Lung microvascular endothelial cell (primary cell): Measurements from ENCODE around the gene EXPH5. TPM values are rescaled to one million over a fixed set of nuclear protein-coding genes. Genes with fewer than 3 reads are reported as not detected.
A peak's percentile ranks its signal among the peaks of the same experiment; 100 is the strongest.

Experiments
- DNase-seq, 2 donors: peaks; one replicate each; pipeline versions ENCODE4 v3.0.0 to v3.0.0-alpha.2; 2010; ENCODE audit warnings: low read depth in 2 of 2
- total RNA-seq: library from RNA; depleted of rRNA; stranded (reverse); fragments of >200 nt; gene quantifications from 2 replicates; pipeline ENCODE4 v1.2.1, GENCODE V29; 2014

The EXPH5 gene
- total RNA-seq, 1 donor from 2014 or later = under 0.01 TPM

DNA sequence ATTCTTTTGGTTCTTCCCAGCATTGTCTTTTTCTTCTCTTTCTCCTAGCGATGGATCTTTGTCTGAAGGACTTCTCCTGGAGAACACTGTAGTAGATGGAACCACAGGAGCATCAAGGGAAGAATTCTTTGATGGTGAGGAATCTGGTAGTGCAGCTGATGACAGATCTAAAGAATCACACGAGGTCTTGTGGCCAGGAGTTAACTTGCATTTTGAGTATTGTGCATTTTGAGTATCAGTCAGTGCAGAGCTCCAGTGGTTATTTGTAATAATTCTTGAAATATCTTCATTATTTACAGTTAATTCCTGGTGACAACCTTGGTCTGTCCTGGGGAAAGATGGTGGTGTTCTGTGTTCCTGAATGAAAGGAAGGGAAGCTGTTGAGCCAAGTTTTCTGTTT lies 80.9 kb downstream of the EXPH5 start:
- no peak for DNase-seq

DNA sequence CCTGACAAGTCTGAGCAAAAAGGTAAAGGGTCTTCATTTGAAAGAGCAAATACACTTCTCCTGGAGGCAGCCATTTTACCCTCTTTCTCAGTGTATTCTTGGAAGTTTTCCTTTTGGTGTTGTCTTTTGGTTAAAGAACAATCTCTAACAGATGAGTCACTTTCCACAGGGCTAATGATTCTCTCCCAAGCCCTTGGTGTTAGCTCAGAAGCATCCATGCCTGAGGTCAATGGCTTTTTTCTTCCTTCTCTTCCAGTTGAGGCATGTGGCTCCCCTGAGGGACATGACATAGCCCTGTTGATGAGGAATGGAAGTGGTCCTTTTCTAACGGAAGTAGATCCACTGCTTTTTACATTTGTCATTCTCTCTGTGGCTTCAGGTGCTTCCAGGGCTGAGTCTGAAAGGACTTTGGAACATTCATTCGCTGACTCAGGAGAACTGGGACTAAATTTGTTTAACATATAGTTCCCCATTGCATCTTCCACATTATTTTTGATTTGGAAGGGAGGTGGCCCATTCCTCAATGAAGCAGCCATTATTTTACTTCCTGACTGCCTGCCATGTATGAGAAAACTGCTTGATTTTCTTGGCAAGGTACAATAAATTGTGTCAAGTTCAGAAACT lies 81.6 kb downstream of the EXPH5 start:
- DNase-seq = peak in 1 of 2 donors; percentile 4

DNA sequence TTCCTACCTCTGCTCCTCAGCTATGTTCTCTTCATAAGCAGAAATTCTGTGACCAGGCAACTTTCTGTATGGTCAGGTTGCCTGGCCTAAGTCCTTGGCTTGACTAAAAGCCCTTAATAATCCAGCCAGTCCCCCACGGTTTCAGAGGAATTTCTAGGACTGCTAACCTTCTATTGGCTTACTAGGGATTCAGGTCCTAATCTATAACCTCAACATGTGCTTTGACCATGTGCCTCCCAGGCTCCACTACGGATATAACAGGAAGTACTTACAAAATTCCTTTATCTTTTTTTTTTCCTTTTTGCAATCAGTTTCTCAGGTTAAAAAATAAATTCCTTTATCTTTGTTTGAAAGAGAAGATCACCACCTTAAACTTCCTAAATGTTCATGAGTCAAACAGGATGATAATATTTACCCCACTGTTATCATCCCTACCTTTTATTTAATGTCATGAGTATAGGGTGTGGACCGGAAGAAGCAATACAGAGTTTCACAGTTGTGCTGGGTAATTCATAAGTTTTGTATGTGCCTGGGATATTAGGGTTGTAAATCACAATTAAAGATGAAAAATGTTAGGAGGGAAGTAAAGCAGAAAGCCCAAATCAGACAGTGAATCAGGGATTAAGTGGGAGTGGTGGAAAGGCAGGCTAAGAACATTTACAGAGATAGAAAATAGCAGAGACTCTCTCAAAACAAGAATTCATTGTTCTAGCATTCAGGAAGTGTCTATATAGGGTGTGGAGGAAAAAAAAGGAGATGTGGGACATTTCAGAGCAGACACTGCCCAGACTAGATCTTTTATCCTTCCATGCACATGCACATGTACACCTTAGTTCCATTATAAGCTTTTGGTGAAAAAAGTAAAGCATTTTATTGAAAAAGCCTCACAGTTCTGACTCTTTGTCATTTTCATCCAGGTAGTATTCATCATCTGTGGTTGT lies 84.6 kb downstream of the EXPH5 start:
- no peak for DNase-seq

DNA sequence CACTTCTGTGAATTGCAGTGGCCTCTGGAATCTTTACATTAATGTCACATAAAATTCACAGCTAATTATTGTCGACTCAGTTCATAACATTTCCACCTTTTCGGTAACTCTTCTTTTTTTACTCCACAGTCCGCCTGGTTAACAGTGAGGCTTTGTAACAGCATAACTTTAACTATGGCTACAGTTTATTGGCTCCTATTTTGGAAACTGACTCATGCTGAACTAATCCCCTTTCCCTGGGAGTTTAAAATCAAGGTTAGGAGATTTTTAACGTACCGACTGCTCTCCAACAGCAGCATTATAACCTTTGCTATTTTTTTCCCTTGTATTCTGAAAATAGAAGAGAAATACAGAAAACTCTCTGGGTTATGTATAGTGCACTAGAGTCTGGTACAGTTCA lies 92.2 kb downstream of the EXPH5 start:
- no peak for DNase-seq

DNA sequence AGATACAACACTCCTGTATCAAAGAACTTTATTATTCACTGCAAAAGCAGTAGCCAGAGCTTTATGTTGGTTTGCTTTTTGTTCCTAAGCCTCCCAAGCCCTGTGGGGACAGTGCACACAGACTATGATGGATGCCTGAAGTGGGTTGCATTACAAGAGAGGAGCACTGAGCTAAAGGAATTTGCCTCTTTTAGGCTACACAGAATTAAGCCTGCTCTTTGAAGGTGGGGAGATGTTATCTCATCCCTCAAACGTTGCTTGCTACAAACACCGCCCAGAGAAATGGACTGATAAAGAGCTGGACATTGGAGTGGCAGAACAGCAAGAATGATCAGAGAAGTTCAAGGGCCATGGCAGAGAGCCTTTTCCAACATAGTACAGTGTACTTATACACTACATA lies 92.8 kb downstream of the EXPH5 start:
- DNase-seq = no peak

DNA sequence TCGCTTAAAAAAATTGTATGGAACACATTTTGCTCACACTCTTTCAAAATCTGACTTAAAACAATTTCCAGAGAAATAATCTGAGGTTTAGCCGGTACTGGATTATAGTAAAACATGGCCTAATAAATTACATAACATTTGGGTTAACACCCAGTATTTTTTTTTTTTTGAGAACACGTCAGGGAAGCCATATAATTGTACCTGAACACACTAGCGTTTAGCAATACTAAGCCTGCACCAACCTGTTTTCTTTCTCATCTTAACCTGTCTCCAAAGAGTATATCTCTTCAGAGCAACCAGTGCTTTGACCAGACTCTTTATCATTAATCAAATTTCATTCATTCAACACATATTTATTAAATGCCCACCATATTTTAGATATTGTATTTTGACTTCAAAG lies 93.4 kb downstream of the EXPH5 start:
- no peak for DNase-seq

DNA sequence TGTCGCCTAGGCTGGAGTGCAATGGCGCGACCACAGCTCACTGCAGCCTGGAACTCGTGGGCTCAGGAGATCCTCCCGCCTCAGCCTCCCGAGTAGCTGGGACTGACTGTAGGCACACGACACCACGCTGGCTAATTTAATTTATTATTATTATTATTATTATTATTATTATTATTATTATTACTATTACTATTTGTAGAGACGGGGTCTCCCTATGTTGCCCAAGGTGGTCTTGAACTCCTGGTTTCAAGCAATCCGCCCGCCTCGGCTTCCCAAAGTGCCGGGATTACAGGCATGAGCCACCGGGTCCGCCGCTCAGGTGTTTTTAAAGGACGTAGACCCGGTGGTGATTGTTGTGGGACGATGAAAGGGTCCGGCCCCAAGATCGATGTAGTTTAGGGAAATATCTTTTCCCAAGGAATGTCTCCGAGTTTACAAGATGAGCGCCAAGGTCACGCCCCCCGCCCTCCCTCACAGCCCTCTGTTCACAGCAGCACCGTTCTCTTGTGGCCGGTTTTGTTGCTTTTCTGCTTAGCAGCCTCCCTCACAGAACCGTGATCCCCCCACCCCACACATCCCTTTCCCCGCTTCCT lies 94.7 kb downstream of the EXPH5 start:
- DNase-seq = no peak

DNA sequence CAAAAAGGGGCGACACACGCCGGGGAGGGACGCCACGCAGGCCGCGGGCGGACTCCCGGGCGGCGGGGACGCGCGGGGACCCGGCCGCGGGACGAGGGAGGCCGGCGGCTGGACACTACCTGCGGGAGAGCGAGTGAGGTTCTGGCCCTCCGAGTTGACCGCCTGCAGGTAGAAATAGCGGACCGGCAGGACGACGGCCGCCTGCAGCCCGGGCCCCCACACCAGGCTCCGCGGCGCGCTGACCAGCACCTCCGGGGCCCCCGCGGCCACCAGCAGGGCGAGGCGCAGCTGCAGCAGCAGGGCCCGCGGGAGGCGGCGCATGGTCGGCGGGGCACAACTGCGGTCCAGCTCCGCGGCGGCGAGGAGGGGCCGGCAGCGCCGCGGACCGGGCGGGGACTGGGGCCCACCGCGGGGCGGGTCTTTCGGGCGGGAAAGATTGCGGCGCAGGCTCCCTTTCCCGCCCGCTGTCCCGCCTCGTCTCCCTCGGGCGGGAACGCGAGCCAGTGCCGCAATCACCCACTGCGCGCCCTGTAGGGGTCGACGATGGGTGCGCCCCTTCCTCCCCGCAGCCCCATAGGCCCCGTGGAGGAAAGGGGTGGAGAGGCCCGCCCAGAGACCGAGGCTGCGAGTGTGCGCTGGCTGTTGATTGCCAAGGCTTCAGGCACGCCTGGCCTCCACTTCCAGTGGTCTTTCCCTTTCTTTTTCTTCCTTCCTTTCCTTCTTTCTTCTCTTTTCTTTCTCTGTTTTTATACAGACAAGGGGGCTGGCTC lies 95.3 kb downstream of the EXPH5 start, which contains the start of gene POGLUT3:
POGLUT3 (minus strand) TSS at position 339 of the 770 bp plus-strand sequence; CDS start at position 321, 18 bp downstream.
- peak; percentile 66 to 68 for DNase-seq

DNA sequence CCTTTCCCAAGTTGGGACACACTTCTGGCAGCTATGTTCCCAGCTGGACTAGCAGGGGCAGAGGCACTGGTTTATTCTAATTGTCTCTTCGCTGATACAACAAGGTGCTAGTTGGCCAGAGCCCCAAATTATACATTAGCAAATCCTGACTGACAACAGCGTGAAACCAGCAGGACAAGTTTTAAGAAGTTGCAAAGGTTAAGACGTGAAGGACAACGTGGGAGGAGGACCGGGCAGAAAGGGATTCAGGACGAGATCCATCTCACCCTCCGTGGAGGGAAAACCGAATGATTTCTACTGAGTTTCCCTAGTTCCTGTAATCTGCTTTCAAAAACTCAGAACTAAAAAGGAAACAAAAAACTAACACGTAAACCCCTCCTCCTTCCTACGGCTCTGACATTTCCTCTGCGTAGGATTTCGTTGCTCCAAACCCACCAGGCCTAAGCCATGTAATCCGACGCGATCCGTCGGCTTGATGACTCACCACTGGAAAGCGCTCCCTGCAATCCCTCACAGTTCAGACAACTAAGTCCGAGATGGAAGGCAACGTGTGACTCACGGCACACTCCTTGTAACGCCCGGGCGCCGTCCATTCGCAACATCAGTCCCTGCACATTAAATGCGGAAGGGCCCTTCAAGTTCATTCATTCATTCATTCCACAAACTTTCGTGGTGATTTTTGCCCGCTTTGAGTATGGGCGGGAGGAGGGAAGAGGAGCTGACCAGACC lies 96.1 kb downstream of the EXPH5 start:
- peak; percentile 96 to 99 for DNase-seq

DNA sequence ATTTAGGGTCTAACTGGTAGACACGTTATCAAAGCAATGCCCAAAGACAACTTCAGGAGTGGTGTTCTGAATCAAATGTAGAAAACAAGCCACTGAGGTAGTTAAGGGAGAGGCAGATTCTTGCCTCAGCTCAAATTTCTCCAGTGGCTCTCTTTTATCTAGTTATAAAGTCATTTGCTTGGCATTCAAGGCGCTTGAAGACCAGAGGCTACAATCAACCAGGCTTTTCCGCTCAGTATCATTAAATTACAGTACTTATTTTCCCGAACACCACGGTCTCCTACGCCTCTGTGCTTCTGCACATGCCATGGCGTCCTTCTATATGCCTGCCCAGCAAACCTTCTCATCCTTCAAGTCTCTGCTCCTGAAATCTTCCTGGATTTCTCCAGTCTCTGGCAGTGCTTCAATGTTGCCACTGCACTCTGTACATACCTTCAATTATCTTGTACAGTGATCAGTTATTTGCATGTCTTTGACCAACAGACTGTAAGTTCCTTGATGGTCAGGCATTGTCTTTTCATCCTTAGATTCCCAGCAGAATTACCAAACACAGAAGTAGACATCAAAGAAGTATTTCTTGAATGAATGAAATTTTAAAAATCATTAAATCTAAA lies 96.8 kb downstream of the EXPH5 start:
- peak; percentile 2 to 4 for DNase-seq

DNA sequence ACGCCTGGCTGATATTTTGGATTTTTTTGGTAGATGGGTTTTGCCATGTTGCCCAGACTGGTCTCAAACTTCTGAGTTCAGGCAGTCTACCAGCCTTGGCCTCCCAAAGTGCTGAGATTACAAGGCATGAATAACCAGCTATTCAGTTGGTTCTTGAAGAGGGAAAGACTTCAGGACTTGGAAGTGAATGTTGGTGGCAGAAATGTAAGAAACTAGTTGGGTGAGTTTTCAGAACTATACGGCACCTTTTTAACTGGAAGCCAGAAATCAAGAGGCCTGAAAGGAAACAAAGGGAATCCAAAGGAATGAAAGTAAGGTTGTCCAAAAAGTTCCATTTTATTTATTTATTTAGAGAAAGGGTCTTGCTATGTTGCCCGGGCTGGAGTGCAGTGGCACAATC lies 98.2 kb downstream of the EXPH5 start:
- DNase-seq = no peak

DNA sequence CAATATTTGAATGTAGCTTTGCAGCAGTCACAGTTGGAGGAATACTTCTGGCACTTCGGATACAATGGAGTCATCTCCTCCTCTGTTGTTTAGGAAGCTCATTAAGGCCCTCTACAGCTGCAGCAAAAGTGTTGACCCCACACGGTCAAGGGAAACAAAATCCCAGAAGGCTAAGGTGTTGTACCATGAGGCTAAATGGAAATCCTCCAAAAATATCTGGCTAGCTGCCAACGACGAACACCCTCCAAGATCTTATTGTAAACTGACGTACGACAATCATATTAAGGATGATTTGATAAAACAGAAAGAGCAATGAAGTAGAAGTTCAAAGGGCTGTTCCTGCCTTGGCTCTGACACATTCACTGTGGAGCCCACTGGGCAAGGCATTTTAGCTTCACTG lies 99.4 kb downstream of the EXPH5 start:
- DNase-seq = peak in 1 of 2 donors; percentile 38

DNA sequence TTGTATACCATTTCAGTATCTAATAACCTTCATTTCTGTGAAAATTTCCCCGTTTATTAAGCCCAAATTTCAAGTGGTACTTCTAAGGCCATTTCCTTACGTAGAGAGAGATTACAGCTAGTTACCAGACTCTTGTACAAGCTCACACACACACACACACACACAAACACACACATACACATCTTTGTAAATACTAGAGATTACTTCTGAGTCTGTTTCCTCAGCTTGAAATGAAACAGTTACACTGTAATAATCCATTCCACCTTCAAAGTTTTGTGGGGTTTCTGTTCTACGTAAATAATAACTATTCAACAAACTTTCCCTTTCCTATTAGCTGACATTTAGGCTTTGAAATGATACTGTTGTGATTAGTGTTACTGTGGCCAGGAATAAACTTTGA lies 101.6 kb downstream of the EXPH5 start:
- no peak for DNase-seq

DNA sequence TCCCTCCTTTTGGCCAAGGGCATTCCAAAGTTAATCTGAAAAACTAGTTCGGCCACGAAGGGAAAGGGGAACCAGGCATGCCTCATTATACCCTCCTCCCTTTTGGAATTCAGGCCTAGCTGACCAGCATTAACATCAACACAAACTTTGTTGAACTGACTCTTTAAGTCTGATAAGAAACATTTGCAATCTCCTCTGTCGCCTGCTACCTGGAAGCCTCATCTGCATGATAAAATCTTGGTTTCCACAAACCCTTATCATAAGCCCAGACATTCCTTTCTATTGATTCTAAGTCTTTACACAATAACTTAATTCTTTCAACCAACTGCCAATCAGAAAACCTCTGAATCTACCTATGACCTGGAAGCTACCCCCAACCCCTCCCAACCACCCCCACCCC lies 106.7 kb downstream of the EXPH5 start:
- DNase-seq = no peak

DNA sequence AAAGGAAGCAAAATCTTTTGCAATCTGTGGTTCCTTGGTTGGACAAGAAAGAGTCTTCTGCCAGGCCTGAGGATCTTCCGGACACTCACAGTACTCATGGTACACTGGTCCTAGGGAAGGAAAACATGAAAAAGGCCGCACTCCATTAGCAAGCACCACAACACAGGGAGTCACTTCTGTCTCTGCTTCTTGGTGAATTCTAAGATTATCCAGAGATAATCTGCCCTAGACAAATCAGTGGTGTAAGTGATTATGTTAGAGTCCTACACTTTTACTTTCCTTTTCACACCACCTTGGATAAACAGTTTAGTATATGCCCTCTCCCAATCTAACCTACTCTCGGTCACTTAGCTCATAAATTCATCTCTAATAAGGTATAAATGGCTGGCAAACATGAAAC lies 107.2 kb downstream of the EXPH5 start:
- no peak for DNase-seq

DNA sequence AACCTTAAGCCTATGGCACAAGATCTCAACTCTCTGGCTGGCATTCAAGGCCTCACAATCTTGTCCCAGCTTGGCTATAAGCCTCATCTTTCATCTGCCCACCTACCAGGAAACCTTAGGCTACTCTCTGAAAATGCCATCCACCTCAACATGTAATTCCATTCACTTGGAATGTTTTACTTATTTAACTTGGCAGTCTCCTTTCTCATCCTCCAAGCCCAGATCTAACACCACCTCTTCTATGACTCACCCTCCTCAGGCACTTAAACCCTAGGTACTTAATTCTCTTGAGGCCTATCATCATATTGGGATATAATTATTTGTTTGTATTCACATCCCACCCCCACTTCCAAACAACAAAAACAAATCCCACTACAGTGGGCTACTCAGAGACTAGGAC lies 110.4 kb downstream of the EXPH5 start:
- DNase-seq = no peak

DNA sequence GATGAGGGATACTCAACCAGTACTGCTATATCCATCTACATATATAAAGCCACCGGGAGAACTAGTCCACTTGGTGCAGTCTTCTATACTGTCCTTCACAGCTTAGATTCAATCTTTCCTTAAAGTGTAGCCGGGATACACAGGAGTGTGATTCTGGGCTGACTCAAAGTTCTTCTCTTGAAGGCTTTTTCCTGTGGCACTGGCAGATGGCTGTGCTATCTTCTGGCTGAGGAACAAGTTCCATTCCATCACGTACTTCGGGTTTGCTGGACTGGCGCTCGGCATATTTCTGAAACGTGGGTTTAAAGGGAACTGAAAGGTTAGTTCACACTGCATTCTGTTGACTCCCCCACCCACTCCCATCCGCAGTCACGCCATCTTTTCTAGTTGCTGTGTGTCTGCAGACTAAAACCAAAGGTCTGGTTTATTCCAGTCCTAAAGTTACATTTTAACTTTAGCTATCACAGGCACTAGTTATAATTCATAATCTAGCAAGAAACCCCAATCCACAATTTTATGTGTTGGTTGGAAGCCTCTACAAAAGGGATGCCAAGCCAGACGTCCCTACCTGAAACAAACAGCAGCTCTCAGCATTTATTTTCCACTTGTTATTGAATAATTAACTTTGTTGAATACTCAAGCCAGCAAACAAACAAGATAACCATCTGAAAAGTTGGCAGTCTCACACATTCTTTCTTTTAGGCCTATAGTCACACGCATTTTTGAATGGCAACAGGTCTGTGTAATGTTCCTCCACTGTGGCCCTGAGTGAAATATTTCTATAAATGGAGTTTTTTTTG lies 118.7 kb downstream of the EXPH5 start:
- DNase-seq = no peak

DNA sequence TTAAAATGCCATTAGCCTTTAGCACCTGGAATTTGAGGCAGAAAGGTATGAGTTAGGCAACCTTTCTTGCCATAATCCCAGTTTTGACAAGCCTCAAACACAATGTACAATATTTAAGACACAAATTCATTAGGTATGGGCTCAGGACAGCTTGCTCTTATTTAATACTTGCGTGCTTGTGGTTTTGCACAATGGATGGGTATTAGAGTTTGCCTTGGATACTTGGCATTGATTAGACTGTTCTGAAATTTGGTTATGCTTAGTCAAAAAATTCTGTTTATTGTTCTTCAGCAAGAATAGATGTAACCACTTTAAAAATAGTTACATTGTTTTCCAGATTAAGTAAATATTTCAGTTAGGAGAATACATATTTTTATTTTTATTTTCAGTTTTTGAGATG lies 120.9 kb downstream of the EXPH5 start:
- DNase-seq = no peak

DNA sequence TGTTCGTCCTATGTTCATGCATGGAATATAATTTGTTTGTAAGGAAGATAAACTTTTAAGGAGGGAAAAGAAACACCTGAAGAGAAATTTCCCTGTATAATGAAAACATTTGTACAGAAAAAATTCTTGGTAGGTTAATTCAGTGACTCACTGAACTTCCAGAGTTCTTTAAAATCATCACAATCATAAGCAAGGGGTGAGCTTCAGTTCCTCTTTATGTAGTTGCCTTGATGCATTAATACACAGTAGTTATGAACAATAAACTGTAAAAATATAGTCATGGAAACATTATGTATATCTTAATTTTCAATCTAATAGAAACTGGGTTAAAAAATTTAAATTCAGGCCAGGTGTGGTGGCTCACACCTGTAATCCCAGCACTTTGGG lies 125.1 kb downstream of the EXPH5 start:
- no peak for DNase-seq
